HEK293 (cell line): ENCODE results near the gene TDRD1.
A peak's percentile ranks its signal among the peaks of the same experiment; 100 is the strongest.

Experiments used
- CTCF ChIA-PET: fragments of 350-600 bp; formaldehyde crosslinking; extraction: SDS; loops from one replicate; lab custom pipeline; 2021; ENCODE audit warnings: antibody characterized with exemption; lab: Yijun Ruan, JAX
- POLR2A ChIA-PET: fragments of 300-600 bp; formaldehyde crosslinking; extraction: SDS; loops from one replicate; lab custom pipeline; 2020; ENCODE audit warnings: antibody characterized with exemption, inconsistent platforms; lab: Yijun Ruan, JAX
- H3K27ac ChIP-seq: fragments of 200-500 bp; sonication (Bioruptor generic); 2 replicates; pipeline ENCODE4 v1.5.1; 2014; ENCODE audit warnings: low read depth, low read length, control low read depth, inconsistent platforms; ENCODE audit errors: extremely low read depth
- H3K36me3 ChIP-seq, 2 experiments: fragments of 200-500 bp in 1 of 2; sonication (Bioruptor generic) in 1 of 2; 1 replicate in 1 of 2; 2 replicates in 1 of 2; pipeline ENCODE4 v1.5.1; 2014 to 2017; ENCODE audit warnings: inconsistent platforms in 2 of 2, low read length in 2 of 2; ENCODE audit not compliant: control insufficient read depth in 2 of 2, insufficient read depth in 1 of 2
- H3K4me1 ChIP-seq: fragments of 200-500 bp; sonication (Bioruptor generic); 2 replicates; pipeline ENCODE4 v1.5.1; 2014; ENCODE audit warnings: mild to moderate bottlenecking, low read length, inconsistent platforms; ENCODE audit not compliant: control insufficient read depth, insufficient read depth
- H3K4me3 ChIP-seq: 2 replicates; pipeline ENCODE4 v1.5.1; 2011; ENCODE audit warnings: low read depth, mild to moderate bottlenecking, control low read depth, low read length, moderate library complexity
- H3K9me3 ChIP-seq: fragments of 200-500 bp; sonication (Bioruptor generic); 2 replicates; pipeline ENCODE4 v1.5.1; 2014; ENCODE audit warnings: low read depth, low read length, inconsistent platforms; ENCODE audit not compliant: control insufficient read depth, insufficient read depth
- GLI4 ChIP-seq: fragments of 450-650 bp; formaldehyde crosslinking; IDR thresholded peaks from 2 replicates; pipeline ENCODE4 v1.5.1; 2016; ENCODE audit warnings: missing biosample characterization, missing genetic modification characterization
- KLF10 ChIP-seq: fragments of 450-650 bp; IDR thresholded peaks from 2 replicates; pipeline ENCODE4 v1.5.1; 2018; ENCODE audit warnings: missing biosample characterization, mild to moderate bottlenecking, missing genetic modification characterization
- REPIN1 ChIP-seq: fragments of 450-650 bp; formaldehyde crosslinking; IDR thresholded peaks from 2 replicates; pipeline ENCODE4 v1.5.1; 2017; ENCODE audit warnings: missing biosample characterization, missing genetic modification characterization, low read depth
- SALL2 ChIP-seq: fragments of 450-650 bp; formaldehyde crosslinking; IDR thresholded peaks from 2 replicates; pipeline ENCODE4 v1.5.0; 2017; ENCODE audit warnings: missing biosample characterization, mild to moderate bottlenecking, missing genetic modification characterization, borderline replicate concordance
- SP7 ChIP-seq: fragments of 450-650 bp; formaldehyde crosslinking; IDR thresholded peaks from 2 replicates; pipeline ENCODE4 v1.5.1; 2016; ENCODE audit warnings: missing biosample characterization, missing genetic modification characterization
- ZBTB20 ChIP-seq: fragments of 450-650 bp; formaldehyde crosslinking; IDR thresholded peaks from 2 replicates; pipeline ENCODE4 v1.5.1; 2016; ENCODE audit warnings: missing biosample characterization, missing genetic modification characterization
- ZBTB8A ChIP-seq: fragments of 450-650 bp; formaldehyde crosslinking; IDR thresholded peaks from 2 replicates; pipeline ENCODE4 v1.5.1; 2016; ENCODE audit warnings: missing biosample characterization, missing genetic modification characterization
- ZFP69B ChIP-seq: fragments of 450-650 bp; formaldehyde crosslinking; IDR thresholded peaks from 2 replicates; pipeline ENCODE4 v1.5.1; 2016; ENCODE audit warnings: missing biosample characterization, missing genetic modification characterization
- ZIC2 ChIP-seq: fragments of 450-650 bp; formaldehyde crosslinking; IDR thresholded peaks from 2 replicates; pipeline ENCODE4 v1.5.1; 2016; ENCODE audit warnings: missing biosample characterization, missing genetic modification characterization
- ZNF121 ChIP-seq: fragments of 450-650 bp; formaldehyde crosslinking; IDR thresholded peaks from 2 replicates; pipeline ENCODE4 v1.5.1; 2016; ENCODE audit warnings: missing biosample characterization, missing genetic modification characterization
- ZNF266 ChIP-seq: fragments of 450-650 bp; formaldehyde crosslinking; IDR thresholded peaks from 2 replicates; pipeline ENCODE4 v1.5.1; 2016; ENCODE audit warnings: missing biosample characterization, missing genetic modification characterization, low read depth
- ZNF324 ChIP-seq: fragments of 450-650 bp; formaldehyde crosslinking; IDR thresholded peaks from 2 replicates; pipeline ENCODE4 v1.5.1; 2016; ENCODE audit warnings: missing biosample characterization, missing genetic modification characterization
- ZNF354C ChIP-seq: fragments of 450-650 bp; formaldehyde crosslinking; IDR thresholded peaks from 2 replicates; pipeline ENCODE4 v1.5.1; 2016; ENCODE audit warnings: missing biosample characterization, missing genetic modification characterization, low read depth, borderline replicate concordance
- ZNF501 ChIP-seq: fragments of 450-650 bp; formaldehyde crosslinking; IDR thresholded peaks from 2 replicates; pipeline ENCODE4 v1.5.1; 2016; ENCODE audit warnings: missing biosample characterization, missing genetic modification characterization
- ZNF521 ChIP-seq: fragments of 450-650 bp; formaldehyde crosslinking; IDR thresholded peaks from 2 replicates; pipeline ENCODE4 v1.5.1; 2017; ENCODE audit warnings: missing biosample characterization, mild to moderate bottlenecking, missing genetic modification characterization
- ZNF558 ChIP-seq: fragments of 450-650 bp; formaldehyde crosslinking; IDR thresholded peaks from 2 replicates; pipeline ENCODE4 v1.5.1; 2016; ENCODE audit warnings: missing biosample characterization, missing genetic modification characterization
- ZNF596 ChIP-seq: fragments of 450-650 bp; IDR thresholded peaks from 2 replicates; pipeline ENCODE4 v1.5.0; 2018; ENCODE audit warnings: missing biosample characterization, mild to moderate bottlenecking, missing genetic modification characterization, moderate library complexity
- ZNF660 ChIP-seq: fragments of 450-650 bp; IDR thresholded peaks from 2 replicates; pipeline ENCODE4 v1.5.1; 2018; ENCODE audit warnings: missing biosample characterization, mild to moderate bottlenecking, missing genetic modification characterization
- ZNF701 ChIP-seq: fragments of 450-650 bp; formaldehyde crosslinking; IDR thresholded peaks from 2 replicates; pipeline ENCODE4 v1.5.1; 2016; ENCODE audit warnings: missing biosample characterization, missing genetic modification characterization
- ZNF768 ChIP-seq: fragments of 450-650 bp; formaldehyde crosslinking; IDR thresholded peaks from 2 replicates; pipeline ENCODE4 v1.5.1; 2018; ENCODE audit warnings: missing biosample characterization, mild to moderate bottlenecking, missing genetic modification characterization
- ZXDB ChIP-seq: fragments of 450-650 bp; formaldehyde crosslinking; IDR thresholded peaks from 2 replicates; pipeline ENCODE4 v1.5.1; 2016; ENCODE audit warnings: missing biosample characterization, missing genetic modification characterization
- TF ChIP-seq, protein P1 (sequence below): fragments of 450-650 bp; formaldehyde crosslinking; IDR thresholded peaks from 2 replicates; pipeline ENCODE4 v1.5.1; 2016; ENCODE audit warnings: missing biosample characterization, missing genetic modification characterization, borderline replicate concordance
- TF ChIP-seq, protein P2 (sequence below): fragments of 450-650 bp; formaldehyde crosslinking; conservative IDR thresholded peaks from 2 replicates; pipeline ENCODE4 v1.5.1; 2016; ENCODE audit warnings: low read depth, missing biosample characterization, missing genetic modification characterization
- TF ChIP-seq, protein P3 (sequence below): fragments of 450-650 bp; formaldehyde crosslinking; IDR thresholded peaks from 2 replicates; pipeline ENCODE4 v1.5.1; 2016; ENCODE audit warnings: missing biosample characterization, missing genetic modification characterization
- TF ChIP-seq, protein P4 (sequence below): fragments of 450-650 bp; formaldehyde crosslinking; IDR thresholded peaks from 2 replicates; pipeline ENCODE4 v1.5.1; 2016; ENCODE audit warnings: missing biosample characterization, missing genetic modification characterization

TDRD1 gene

DNA sequence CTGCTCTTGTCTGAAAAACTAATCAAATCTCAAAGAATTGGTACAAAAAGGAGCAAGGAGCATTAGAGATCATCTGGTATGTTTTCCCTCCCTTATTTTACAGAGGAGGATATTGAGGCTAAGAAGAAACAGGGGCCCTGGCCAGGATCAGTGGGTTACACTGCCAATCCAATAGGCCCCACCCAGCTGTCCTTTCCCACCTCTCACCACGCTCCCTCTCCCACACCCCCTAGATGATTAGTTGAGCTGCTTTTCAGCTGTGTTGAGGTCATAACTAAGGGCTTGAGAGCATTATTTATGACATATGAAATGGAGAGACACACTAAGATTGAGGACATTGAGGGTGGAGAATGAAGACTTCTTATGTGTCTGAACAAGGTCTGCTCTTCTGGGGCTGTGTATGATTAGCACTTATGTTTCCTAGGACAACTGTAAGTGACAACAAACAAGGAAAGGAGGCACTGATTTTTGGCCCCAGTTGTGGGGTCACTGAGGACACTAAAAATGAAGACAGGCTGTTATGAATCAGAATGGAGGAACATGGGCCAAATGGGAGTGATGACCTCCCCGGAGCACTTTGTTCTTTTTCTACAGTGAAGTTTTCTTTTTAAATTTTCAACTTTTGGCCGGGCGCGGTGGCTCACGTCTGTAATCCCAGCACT lies 86.4 kb downstream of the TDRD1 start (continued):
- no peak for TF ChIP-seq SP7 (tag by site-specific recombination)
- TF ChIP-seq ZNF266 = no peak
- TF ChIP-seq, protein P1, sequence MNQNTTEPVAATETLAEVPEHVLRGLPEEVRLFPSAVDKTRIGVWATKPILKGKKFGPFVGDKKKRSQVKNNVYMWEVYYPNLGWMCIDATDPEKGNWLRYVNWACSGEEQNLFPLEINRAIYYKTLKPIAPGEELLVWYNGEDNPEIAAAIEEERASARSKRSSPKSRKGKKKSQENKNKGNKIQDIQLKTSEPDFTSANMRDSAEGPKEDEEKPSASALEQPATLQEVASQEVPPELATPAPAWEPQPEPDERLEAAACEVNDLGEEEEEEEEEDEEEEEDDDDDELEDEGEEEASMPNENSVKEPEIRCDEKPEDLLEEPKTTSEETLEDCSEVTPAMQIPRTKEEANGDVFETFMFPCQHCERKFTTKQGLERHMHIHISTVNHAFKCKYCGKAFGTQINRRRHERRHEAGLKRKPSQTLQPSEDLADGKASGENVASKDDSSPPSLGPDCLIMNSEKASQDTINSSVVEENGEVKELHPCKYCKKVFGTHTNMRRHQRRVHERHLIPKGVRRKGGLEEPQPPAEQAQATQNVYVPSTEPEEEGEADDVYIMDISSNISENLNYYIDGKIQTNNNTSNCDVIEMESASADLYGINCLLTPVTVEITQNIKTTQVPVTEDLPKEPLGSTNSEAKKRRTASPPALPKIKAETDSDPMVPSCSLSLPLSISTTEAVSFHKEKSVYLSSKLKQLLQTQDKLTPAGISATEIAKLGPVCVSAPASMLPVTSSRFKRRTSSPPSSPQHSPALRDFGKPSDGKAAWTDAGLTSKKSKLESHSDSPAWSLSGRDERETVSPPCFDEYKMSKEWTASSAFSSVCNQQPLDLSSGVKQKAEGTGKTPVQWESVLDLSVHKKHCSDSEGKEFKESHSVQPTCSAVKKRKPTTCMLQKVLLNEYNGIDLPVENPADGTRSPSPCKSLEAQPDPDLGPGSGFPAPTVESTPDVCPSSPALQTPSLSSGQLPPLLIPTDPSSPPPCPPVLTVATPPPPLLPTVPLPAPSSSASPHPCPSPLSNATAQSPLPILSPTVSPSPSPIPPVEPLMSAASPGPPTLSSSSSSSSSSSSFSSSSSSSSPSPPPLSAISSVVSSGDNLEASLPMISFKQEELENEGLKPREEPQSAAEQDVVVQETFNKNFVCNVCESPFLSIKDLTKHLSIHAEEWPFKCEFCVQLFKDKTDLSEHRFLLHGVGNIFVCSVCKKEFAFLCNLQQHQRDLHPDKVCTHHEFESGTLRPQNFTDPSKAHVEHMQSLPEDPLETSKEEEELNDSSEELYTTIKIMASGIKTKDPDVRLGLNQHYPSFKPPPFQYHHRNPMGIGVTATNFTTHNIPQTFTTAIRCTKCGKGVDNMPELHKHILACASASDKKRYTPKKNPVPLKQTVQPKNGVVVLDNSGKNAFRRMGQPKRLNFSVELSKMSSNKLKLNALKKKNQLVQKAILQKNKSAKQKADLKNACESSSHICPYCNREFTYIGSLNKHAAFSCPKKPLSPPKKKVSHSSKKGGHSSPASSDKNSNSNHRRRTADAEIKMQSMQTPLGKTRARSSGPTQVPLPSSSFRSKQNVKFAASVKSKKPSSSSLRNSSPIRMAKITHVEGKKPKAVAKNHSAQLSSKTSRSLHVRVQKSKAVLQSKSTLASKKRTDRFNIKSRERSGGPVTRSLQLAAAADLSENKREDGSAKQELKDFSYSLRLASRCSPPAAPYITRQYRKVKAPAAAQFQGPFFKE (tag by site-specific recombination) = no peak
- TF ChIP-seq ZNF768 (tag by site-specific recombination) = no peak
- no peak for TF ChIP-seq ZNF558 (tag by site-specific recombination)
- TF ChIP-seq, protein P2, sequence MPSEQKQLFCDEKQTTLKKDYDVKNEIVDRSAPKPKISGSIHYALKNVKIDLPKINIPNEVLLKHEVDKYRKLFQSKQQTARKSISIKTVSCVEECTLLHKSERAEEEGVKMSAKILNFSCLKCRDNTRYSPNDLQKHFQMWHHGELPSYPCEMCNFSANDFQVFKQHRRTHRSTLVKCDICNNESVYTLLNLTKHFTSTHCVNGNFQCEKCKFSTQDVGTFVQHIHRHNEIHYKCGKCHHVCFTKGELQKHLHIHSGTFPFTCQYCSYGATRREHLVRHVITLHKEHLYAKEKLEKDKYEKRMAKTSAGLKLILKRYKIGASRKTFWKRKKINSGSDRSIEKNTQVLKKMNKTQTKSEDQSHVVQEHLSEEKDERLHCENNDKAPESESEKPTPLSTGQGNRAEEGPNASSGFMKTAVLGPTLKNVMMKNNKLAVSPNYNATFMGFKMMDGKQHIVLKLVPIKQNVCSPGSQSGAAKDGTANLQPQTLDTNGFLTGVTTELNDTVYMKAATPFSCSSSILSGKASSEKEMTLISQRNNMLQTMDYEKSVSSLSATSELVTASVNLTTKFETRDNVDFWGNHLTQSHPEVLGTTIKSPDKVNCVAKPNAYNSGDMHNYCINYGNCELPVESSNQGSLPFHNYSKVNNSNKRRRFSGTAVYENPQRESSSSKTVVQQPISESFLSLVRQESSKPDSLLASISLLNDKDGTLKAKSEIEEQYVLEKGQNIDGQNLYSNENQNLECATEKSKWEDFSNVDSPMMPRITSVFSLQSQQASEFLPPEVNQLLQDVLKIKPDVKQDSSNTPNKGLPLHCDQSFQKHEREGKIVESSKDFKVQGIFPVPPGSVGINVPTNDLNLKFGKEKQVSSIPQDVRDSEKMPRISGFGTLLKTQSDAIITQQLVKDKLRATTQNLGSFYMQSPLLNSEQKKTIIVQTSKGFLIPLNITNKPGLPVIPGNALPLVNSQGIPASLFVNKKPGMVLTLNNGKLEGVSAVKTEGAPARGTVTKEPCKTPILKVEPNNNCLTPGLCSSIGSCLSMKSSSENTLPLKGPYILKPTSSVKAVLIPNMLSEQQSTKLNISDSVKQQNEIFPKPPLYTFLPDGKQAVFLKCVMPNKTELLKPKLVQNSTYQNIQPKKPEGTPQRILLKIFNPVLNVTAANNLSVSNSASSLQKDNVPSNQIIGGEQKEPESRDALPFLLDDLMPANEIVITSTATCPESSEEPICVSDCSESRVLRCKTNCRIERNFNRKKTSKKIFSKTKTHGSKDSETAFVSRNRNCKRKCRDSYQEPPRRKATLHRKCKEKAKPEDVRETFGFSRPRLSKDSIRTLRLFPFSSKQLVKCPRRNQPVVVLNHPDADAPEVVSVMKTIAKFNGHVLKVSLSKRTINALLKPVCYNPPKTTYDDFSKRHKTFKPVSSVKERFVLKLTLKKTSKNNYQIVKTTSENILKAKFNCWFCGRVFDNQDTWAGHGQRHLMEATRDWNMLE (tag by site-specific recombination) = no peak
- TF ChIP-seq REPIN1 (tag by site-specific recombination) = no peak
- TF ChIP-seq, protein P3, sequence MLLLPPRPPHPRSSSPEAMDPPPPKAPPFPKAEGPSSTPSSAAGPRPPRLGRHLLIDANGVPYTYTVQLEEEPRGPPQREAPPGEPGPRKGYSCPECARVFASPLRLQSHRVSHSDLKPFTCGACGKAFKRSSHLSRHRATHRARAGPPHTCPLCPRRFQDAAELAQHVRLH (tag by site-specific recombination) = no peak
- no peak for TF ChIP-seq ZNF324 (tag by site-specific recombination)
- TF ChIP-seq GLI4 (tag by site-specific recombination) = no peak
- no peak for TF ChIP-seq KLF10 (tag by site-specific recombination)

DNA sequence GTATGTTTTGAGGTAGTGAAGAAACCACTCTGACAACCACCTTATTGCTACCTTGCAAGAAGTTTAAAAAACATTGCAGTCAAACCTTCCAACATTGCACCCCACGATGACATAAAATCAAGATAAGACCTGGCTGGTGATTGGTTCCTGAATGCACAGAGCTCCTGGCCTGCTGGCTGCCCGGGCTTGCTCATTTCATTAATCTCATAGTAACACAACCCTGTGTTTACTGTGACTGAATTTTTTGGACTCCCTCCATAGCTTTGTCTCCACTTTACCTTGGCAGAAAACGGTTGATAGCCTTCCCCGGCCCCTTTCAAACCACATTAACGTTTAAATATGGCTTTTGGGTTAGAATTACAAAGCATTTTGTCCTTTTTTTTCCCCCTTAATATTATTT lies 87.4 kb downstream of the TDRD1 start:
- Histone ChIP-seq H3K27ac (no peak overlapping the region), H3K4me1 (no peaks in the 10 kb centered on the region), H3K36me3 (no peaks in the 10 kb centered on the region), H3K4me3 (no peak overlapping the region), H3K9me3 (no peaks in the 10 kb centered on the region)
- POLR2A ChIA-PET = no interaction called here
- CTCF ChIA-PET = interaction anchor here (0.6 to 0.7 kb wide), 3 partner anchors 31 to 905 kb away, joined by 3 to 6 read pairs (median 4); no protein-coding TSS in a partner anchor
- TF ChIP-seq ZNF521 (tag by site-specific recombination) = no peak
- TF ChIP-seq ZNF324 (tag by site-specific recombination) = no peak
- TF ChIP-seq ZNF501 (tag by site-specific recombination) = no peak
- TF ChIP-seq ZNF701 = no peak
- no peak for TF ChIP-seq ZFP69B (tag by site-specific recombination)
- 0 out of 2 replicates have a peak, but pooled peaks have one; percentile 11 for TF ChIP-seq ZXDB (tag by site-specific recombination)
- TF ChIP-seq ZNF660 (tag by site-specific recombination) = peak; percentile 85; the same call in 1 of the 2 replicates
- no peak for TF ChIP-seq ZIC2 (tag by site-specific recombination)
- TF ChIP-seq SALL2 (tag by site-specific recombination) = no peak
- no peak for TF ChIP-seq ZNF266
- no peak for TF ChIP-seq ZNF354C (tag by site-specific recombination)
- TF ChIP-seq ZNF596 = no peak
- no peak for TF ChIP-seq ZBTB8A
- TF ChIP-seq, protein P4, sequence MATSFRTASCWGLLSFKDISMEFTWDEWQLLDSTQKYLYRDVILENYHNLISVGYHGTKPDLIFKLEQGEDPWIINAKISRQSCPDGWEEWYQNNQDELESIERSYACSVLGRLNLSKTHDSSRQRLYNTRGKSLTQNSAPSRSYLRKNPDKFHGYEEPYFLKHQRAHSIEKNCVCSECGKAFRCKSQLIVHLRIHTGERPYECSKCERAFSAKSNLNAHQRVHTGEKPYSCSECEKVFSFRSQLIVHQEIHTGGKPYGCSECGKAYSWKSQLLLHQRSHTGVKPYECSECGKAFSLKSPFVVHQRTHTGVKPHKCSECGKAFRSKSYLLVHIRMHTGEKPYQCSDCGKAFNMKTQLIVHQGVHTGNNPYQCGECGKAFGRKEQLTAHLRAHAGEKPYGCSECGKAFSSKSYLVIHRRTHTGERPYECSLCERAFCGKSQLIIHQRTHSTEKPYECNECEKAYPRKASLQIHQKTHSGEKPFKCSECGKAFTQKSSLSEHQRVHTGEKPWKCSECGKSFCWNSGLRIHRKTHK (tag by site-specific recombination) = no peak
- no peak for TF ChIP-seq ZNF121
- TF ChIP-seq ZBTB20 (tag by site-specific recombination) = peak; percentile 52; the same call in 1 of the 2 replicates
